Activated CD4-positive, alpha-beta T cell treated with anti-CD3 and anti-CD28 coated beads, Interleukin-2, Interleukin-4, amounts not matched to agents 100 ng/mL and 50 ng/mL, durations not matched to agents 16 hours and 8 hours (primary cell): ENCODE data around the gene NEIL3.

Source experiments
- DNase-seq: peaks from one replicate; pipeline ENCODE4 v3.0.0-alpha.2; 2020; ENCODE audit warnings: low spot score

The NEIL3 gene

GRCh38 chr4:177371461-177371860 lies 61.8 kb downstream of the NEIL3 start:
- DNase-seq: no peak

- DNase-seq: no peak
Observed at GRCh38 chr4:177374966-177375365, 65.3 kb downstream of the NEIL3 start.

GRCh38 chr4:177375372-177375771 lies 65.7 kb downstream of the NEIL3 start:
- DNase-seq: no peak

GRCh38 chr4:177376024-177376423 lies 66.3 kb downstream of the NEIL3 start:
- no peak for DNase-seq

GRCh38 chr4:177380730-177381287 lies 71.1 kb downstream of the NEIL3 start:
- peak; percentile 10 for DNase-seq

- DNase-seq: no peak
Observed at GRCh38 chr4:177381762-177382310, 72.2 kb downstream of the NEIL3 start.

- DNase-seq: no peak
Observed at GRCh38 chr4:177384856-177385397, 75.3 kb downstream of the NEIL3 start.

GRCh38 chr4:177385576-177386277 lies 76.1 kb downstream of the NEIL3 start:
- no peak for DNase-seq

- DNase-seq: no peak
Observed at GRCh38 chr4:177386278-177386815, 76.7 kb downstream of the NEIL3 start.

- no peak for DNase-seq
Observed at GRCh38 chr4:177391287-177391686, 81.6 kb downstream of the NEIL3 start.

- DNase-seq: no peak
Observed at GRCh38 chr4:177391953-177392352, 82.3 kb downstream of the NEIL3 start.

- DNase-seq: no peak
Observed at GRCh38 chr4:177393236-177393635, 83.6 kb downstream of the NEIL3 start.

- DNase-seq: peak; percentile 8
Observed at GRCh38 chr4:177396352-177396751, 86.7 kb downstream of the NEIL3 start.

- no peak for DNase-seq
Observed at GRCh38 chr4:177400030-177400429, 90.4 kb downstream of the NEIL3 start.

GRCh38 chr4:177401658-177402273 lies 92.1 kb downstream of the NEIL3 start:
- peak; percentile 7 for DNase-seq

GRCh38 chr4:177403746-177404145 lies 94.1 kb downstream of the NEIL3 start:
- DNase-seq: no peak

- no peak for DNase-seq
Observed at GRCh38 chr4:177404342-177404741, 94.7 kb downstream of the NEIL3 start.

GRCh38 chr4:177404986-177405385 lies 95.3 kb downstream of the NEIL3 start:
- DNase-seq: no peak

GRCh38 chr4:177405508-177405907 lies 95.8 kb downstream of the NEIL3 start:
- DNase-seq: no peak

GRCh38 chr4:177408023-177408422 lies 98.3 kb downstream of the NEIL3 start:
- no peak for DNase-seq

GRCh38 chr4:177410566-177410965 lies 100.9 kb downstream of the NEIL3 start:
- DNase-seq: no peak

- DNase-seq: no peak
Observed at GRCh38 chr4:177411996-177412395, 102.3 kb downstream of the NEIL3 start.
